HepG2 (cell line): ENCODE data around the gene HERC4. TPM values are rescaled to one million over a fixed set of nuclear protein-coding genes. Genes with fewer than 3 reads are reported as not detected.
A peak's percentile ranks its signal among the peaks of the same experiment; 100 is the strongest.

Source experiments
- ATRX ChIP-seq: sonication (generic); formaldehyde crosslinking; IDR thresholded peaks from 2 replicates; pipeline ENCODE4 v1.4.0; 2020; ENCODE audit warnings: missing genetic modification reagents, borderline replicate concordance
- CENPX ChIP-seq: sonication (generic); formaldehyde crosslinking; IDR thresholded peaks from 2 replicates; pipeline ENCODE4 v1.9.0; 2021; ENCODE audit warnings: mild to moderate bottlenecking, missing genetic modification reagents, moderate library complexity
- EEA1 ChIP-seq: sonication (generic); formaldehyde crosslinking; IDR thresholded peaks from 2 replicates; pipeline ENCODE4 v1.5.1; 2020; ENCODE audit warnings: mild to moderate bottlenecking, missing genetic modification reagents, borderline replicate concordance
- EHMT2 ChIP-seq: fragments of 200-600 bp; sonication (generic); IDR thresholded peaks from 2 replicates; pipeline ENCODE4 v1.7.0; 2017; ENCODE audit warnings: antibody characterized with exemption, low read depth, low read length, borderline replicate concordance
- FOXO4 ChIP-seq: sonication (generic); formaldehyde crosslinking; conservative IDR thresholded peaks from 2 replicates; pipeline ENCODE4 v1.8.1; 2023; ENCODE audit warnings: missing genetic modification reagents
- HOXD1 ChIP-seq: sonication (generic); formaldehyde crosslinking; IDR thresholded peaks from 2 replicates; pipeline ENCODE4 v1.5.0; 2020; ENCODE audit warnings: missing genetic modification reagents
- KMT2A ChIP-seq: sonication (generic); formaldehyde crosslinking; IDR thresholded peaks from 2 replicates; pipeline ENCODE4 v1.4.0; 2020; ENCODE audit warnings: missing genetic modification reagents
- MAF1 ChIP-seq: sonication (generic); formaldehyde crosslinking; IDR thresholded peaks from 2 replicates; pipeline ENCODE4 v1.5.0; 2020; ENCODE audit warnings: missing genetic modification reagents, borderline replicate concordance
- NRL ChIP-seq: sonication (generic); formaldehyde crosslinking; IDR thresholded peaks from 2 replicates; pipeline ENCODE4 v1.5.0; 2020; ENCODE audit warnings: missing genetic modification reagents, mild to moderate bottlenecking, moderate library complexity, borderline replicate concordance
- SMAD1 ChIP-seq: sonication (generic); formaldehyde crosslinking; IDR thresholded peaks from 2 replicates; pipeline ENCODE4 v1.4.0; 2020; ENCODE audit warnings: missing genetic modification reagents, low read depth, mild to moderate bottlenecking, borderline replicate concordance
- SMYD3 ChIP-seq: sonication (generic); formaldehyde crosslinking; IDR thresholded peaks from 2 replicates; pipeline ENCODE4 v1.8.1; 2023; ENCODE audit warnings: mild to moderate bottlenecking, missing genetic modification reagents
- SP140L ChIP-seq: sonication (generic); formaldehyde crosslinking; IDR thresholded peaks from 2 replicates; pipeline ENCODE4 v1.4.0; 2020; ENCODE audit warnings: missing genetic modification reagents, borderline replicate concordance
- YEATS2 ChIP-seq: sonication (generic); formaldehyde crosslinking; IDR thresholded peaks from 2 replicates; pipeline ENCODE4 v1.4.0; 2020; ENCODE audit warnings: missing genetic modification reagents, borderline replicate concordance
- ZBTB43 ChIP-seq: sonication (generic); formaldehyde crosslinking; conservative IDR thresholded peaks from 2 replicates; pipeline ENCODE4 v1.4.0; 2020; ENCODE audit warnings: missing genetic modification reagents
- ZBTB46 ChIP-seq: sonication (generic); formaldehyde crosslinking; IDR thresholded peaks from 2 replicates; pipeline ENCODE4 v1.4.0; 2020; ENCODE audit warnings: mild to moderate bottlenecking, missing genetic modification reagents, borderline replicate concordance
- ZFP36L2 ChIP-seq: sonication (generic); formaldehyde crosslinking; IDR thresholded peaks from 2 replicates; pipeline ENCODE4 v1.4.0; 2020; ENCODE audit warnings: missing genetic modification reagents
- ZFY ChIP-seq: sonication (generic); formaldehyde crosslinking; IDR thresholded peaks from 2 replicates; pipeline ENCODE4 v1.4.0; 2020; ENCODE audit warnings: missing genetic modification reagents
- ZKSCAN5 ChIP-seq: sonication (generic); formaldehyde crosslinking; IDR thresholded peaks from 2 replicates; pipeline ENCODE4 v1.5.1; 2020; ENCODE audit warnings: mild to moderate bottlenecking, missing genetic modification reagents
- ZNF225 ChIP-seq: sonication (generic); formaldehyde crosslinking; IDR thresholded peaks from 2 replicates; pipeline ENCODE4 v1.4.0; 2020; ENCODE audit warnings: mild to moderate bottlenecking, missing genetic modification reagents
- ZNF292 ChIP-seq: sonication (generic); formaldehyde crosslinking; IDR thresholded peaks from 2 replicates; pipeline ENCODE4 v1.8.1; 2022; ENCODE audit warnings: mild to moderate bottlenecking, low read depth, missing genetic modification reagents, borderline replicate concordance
- ZNF513 ChIP-seq: sonication (generic); formaldehyde crosslinking; conservative IDR thresholded peaks from 2 replicates; pipeline ENCODE4 v1.5.0; 2020; ENCODE audit warnings: missing genetic modification reagents
- ZNF7 ChIP-seq: IDR thresholded peaks from 2 replicates; pipeline ENCODE4 v1.6.1; 2016; ENCODE audit warnings: missing biosample characterization, missing genetic modification reagents
- polyA plus RNA-seq, 8 experiments: library from polyadenylated mRNA; depleted of rRNA in 3 of 8; stranded (reverse) in 7 of 8; unstranded in 1 of 8; fragments of >200 nt; fragmentation: Illumina TruSeq in 4 of 8; extraction: Trizol in 4 of 8; gene quantifications; 2 replicates each; pipeline versions ENCODE4 v1.2.1 to v1.2.3, GENCODE V29; 2011 to 2016; ENCODE audit warnings: low read depth in 4 of 8, missing spikeins in 1 of 8, mixed read lengths in 1 of 8; ENCODE audit not compliant: insufficient read depth in 1 of 8
- total RNA-seq, 5 experiments: library from RNA; depleted of rRNA; stranded (reverse); fragments of >200 nt; fragmentation: Illumina TruSeq; extraction: Trizol; gene quantifications; 2 replicates each; pipeline ENCODE4 v1.2.3, GENCODE V29; 2016; ENCODE audit warnings: low read depth in 1 of 5
- TF ChIP-seq, protein P1 (sequence below): sonication (generic); formaldehyde crosslinking; IDR thresholded peaks from 2 replicates; pipeline ENCODE4 v1.8.1; 2023; ENCODE audit warnings: mild to moderate bottlenecking, moderate library complexity, missing genetic modification reagents

The HERC4 gene
- total and polyA plus RNA-seq, 2 of the 13 experiments (the other 11 are each of a cell fraction or from before 2014, with no cell fraction given): 9.8 to 20.2 TPM

- TF ChIP-seq FOXO4 (CRISPR knock-in tag) (no peak), HOXD1 (CRISPR knock-in tag) (no peak), KMT2A (CRISPR knock-in tag) (peak; percentile 64; the same call in 1 of the 2 replicates), EHMT2 (no peak), ZFP36L2 (CRISPR knock-in tag) (no peak), ZBTB43 (CRISPR knock-in tag) (0 out of 2 replicates have a peak, but pooled peaks have one; percentile 9), ZNF513 (CRISPR knock-in tag) (no peak), ZFY (CRISPR knock-in tag) (peak; percentile 82), EEA1 (CRISPR knock-in tag) (no peak), SP140L (no peak), ZBTB46 (CRISPR knock-in tag) (no peak), SMAD1 (CRISPR knock-in tag) (no peak), NRL (no peak), SMYD3 (CRISPR knock-in tag) (no peak), YEATS2 (CRISPR knock-in tag) (no peak), ZKSCAN5 (CRISPR knock-in tag) (no peak), ZNF7 (CRISPR knock-in tag) (no peak), ZNF225 (CRISPR knock-in tag) (no peak; the same call in 1 of the 2 replicates), MAF1 (CRISPR knock-in tag) (no peak), ATRX (CRISPR knock-in tag) (no peak), ZNF292 (CRISPR knock-in tag) (peak; percentile 47; the same call in 1 of the 2 replicates), CENPX (CRISPR knock-in tag) (no peak)
- TF ChIP-seq, protein P1, sequence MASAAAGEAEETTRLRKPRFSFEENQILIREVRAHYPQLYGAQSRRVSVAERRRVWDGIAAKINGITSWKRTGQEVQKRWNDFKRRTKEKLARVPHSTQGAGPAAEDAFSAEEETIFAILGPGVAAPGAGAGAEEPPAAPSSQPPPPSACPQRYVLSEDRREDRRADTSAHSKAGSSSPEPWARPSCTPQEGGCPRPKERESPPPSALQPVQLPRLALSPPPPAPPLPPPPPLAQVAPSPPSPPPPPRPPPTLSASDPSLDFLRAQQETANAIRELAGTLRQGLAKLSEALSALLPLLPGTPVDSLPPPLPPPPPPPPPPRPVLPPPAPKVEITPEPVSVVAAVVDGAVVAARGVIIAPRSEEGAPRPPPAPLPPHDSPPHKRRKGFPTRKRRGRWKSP (CRISPR knock-in tag): no peak
Observed at GRCh38 chr10:67884842-67885670, 190.0 kb downstream of the HERC4 start (continued).
